ENCODE results near the gene CRB1.

Gene CRB1

GRCh38 chr1:197269053-197269452, 1.0 kb downstream of the CRB1 start:
- DNase-seq (ENCODE audit: low spot score), result no peak
- no peak for TF ChIP-seq CTCF (IDR thresholded peaks at IDR 0.05; ENCODE audit: extremely low read depth, missing control alignments)

DNA sequence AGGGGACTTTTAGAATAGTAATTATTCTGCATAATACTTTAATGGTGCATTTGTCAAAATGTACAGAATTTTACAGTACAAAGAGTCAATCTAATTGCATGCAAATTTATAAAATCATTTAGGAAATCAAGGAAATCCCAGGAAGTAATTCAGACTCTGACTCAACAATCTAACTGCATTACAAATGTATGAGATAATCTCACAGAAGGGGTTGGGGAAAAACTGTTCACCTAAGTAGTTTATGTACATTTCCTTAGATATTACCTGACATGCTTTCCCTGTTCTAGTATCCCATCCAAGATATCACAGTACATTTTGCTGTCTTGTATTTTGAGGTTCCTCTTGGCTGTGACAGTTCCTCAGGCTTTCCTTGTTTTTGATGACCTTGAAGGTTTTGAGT, 4.7 kb downstream of the CRB1 start:
- no peak for DNase-seq (ENCODE audit: low spot score)

DNA sequence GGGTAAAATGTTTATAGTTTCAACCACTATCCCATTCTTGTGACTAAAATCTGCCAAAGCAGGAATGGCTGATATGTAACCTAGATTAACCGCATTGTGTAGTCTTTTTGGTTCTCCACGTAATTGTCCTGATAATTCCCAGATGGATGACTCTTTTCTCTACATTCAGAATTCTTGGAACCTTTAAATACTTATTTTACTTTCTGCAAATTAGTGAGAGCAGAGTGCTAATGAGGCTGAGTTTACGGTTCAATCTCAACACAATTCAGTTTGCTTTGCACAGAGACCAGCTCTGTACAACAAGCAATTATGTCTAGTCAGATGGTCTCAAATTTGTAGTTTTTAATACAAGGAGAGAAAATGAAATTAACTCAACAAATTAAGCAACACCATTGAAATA, 9.1 kb downstream of the CRB1 start:
- no peak for TF ChIP-seq CTCF (IDR thresholded peaks at IDR 0.05; ENCODE audit: extremely low read depth, missing control alignments)
- DNase-seq (ENCODE audit: low spot score), result no peak

More for the DNA sequence above, 4.7 kb downstream of the CRB1 start:
- TF ChIP-seq CTCF (IDR thresholded peaks at IDR 0.05; ENCODE audit: extremely low read depth, missing control alignments), result no peak

DNA sequence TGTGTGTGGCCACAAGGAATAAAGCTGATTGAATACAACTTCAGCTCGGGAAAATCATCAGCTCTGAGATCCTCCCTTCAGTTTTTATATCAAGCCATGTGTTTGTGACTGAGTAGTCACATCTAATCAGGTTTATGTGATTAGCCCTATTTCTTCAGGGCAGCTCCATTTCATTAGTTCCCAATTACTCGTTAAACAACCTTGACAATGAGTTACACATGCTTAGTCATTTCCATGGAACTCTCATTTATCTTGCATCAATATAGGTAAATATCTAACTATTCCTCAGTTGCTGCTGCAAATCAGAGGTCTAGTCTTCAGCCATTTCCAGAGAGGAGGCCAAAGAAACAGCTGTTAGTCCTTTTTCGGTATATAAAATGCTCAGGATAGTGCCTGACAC, 16.3 kb downstream of the CRB1 start:
- DNase-seq (ENCODE audit: low spot score), result no peak
- no peak for TF ChIP-seq CTCF (IDR thresholded peaks at IDR 0.05; ENCODE audit: extremely low read depth, missing control alignments)

DNA sequence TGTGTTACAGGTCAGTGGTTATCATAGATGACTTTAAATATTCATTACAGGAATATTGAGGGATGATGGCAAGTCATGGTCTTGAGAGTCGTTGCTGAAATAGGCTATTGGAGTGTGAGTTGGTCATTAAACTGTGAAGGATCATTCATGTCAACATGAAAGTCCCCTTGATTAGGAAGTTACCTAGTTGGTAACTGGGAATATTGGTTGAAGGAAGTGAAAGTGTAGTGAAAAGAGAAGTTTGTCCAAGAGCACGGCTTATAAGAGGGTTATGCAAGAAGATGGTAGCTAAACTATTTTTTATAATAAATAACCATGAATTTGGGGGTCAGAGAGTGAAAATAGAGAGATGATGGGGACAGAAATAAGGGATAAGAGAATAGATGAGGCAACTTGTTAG, 16.9 kb downstream of the CRB1 start:
- no peak for DNase-seq (ENCODE audit: low spot score)
- TF ChIP-seq CTCF (IDR thresholded peaks at IDR 0.05; ENCODE audit: extremely low read depth, missing control alignments), result no peak

- no peak for TF ChIP-seq CTCF (IDR thresholded peaks at IDR 0.05; ENCODE audit: extremely low read depth, missing control alignments)
- no peak for DNase-seq (ENCODE audit: low spot score)
Measured at GRCh38 chr1:197285526-197286205, 17.6 kb downstream of the CRB1 start.

DNA sequence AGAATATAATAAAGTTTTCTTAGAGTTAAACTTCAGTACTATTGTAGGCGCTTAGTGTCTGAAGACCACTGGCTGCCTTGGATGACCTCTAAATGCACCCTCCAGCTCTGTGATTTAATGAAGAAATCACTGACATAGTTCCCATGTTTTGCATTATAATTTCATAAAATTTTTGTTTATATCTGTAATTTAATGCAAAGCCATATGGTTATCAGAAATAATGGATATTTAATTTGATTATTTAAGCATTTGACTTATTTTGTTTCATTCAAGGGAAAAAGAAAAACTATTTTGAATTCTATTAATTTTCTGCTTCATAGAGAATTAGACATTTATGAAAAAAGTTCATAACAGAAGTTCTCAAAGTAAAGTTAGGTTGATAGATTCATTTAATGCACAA, 18.6 kb downstream of the CRB1 start:
- TF ChIP-seq CTCF (IDR thresholded peaks at IDR 0.05; ENCODE audit: extremely low read depth, missing control alignments), result no peak
- no peak for DNase-seq (ENCODE audit: low spot score)
